Activated T-cell treated with anti-CD3 and anti-CD28 coated beads for 24 hours (primary cell): Measurements from ENCODE around the gene TRPM3.

Source experiments
- DNase-seq: peaks from one replicate; pipeline ENCODE4 v3.0.0-alpha.2; 2020; ENCODE audit warnings: low read depth

The TRPM3 gene

DNA sequence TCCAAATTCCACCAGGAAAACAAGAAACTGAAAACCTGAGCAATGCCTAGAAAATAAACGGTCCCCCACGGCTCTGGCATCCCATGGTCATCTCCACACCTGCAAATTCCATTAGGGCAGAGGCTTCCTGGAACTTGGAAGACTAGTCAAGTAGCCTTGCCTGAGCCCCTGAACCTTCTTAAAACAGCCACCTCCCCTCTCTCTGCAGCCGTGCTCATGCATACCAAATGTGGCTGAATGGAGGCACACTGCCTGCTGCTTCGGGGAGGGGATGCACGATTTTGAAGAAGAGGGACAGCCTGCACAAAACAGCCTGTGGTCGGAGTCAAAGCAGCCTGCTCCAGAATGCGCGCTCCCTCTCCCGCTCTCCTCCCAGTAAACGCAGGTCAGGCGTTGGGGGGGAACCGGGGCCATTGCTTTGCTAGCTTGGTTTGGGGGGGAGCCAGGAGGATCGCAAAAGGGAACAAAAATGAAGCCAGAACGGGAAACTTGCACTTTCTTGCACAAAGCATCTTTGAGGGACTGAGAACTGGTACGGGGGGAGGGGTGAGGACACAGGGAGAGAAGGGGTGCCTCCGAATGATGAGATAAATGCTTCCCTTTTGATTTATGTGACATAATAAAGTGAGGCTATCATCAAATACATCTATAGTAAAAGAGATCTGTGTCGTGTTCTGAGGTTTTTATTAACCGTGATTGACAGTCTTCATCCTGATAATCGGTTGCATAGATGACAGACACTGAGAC lies at the start of gene TRPM3:
TRPM3 (minus strand) TSS at position 347 of the 747 bp plus-strand sequence; CDS start at position 80, 267 bp downstream.
- no peak for DNase-seq

DNA sequence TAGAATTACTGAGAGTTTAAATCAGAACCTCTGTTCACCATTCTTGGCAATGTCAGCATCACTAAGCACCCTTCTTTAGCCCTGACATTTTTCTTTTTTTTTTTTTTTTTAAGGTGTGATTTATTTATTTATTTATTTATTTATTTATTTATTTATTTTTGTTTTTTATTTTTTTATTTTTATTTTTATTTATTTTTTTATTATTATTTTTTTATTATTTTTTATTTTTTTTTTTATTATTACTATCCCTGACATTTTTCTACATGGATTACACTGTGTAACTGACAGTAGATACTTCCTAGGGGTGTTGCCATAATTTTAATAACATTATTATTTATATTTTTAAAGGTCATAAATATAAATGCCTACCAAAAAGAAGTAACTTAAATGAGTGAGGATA lies 47.0 kb upstream of the TRPM3 start:
- no peak for DNase-seq

GRCh38 chr9:71162126-71162525 lies 40.7 kb upstream of the TRPM3 start:
- no peak for DNase-seq

GRCh38 chr9:71157731-71158130 lies 36.3 kb upstream of the TRPM3 start:
- no peak for DNase-seq

- DNase-seq: no peak
Observed at GRCh38 chr9:71147368-71147767, 25.9 kb upstream of the TRPM3 start.

- DNase-seq: no peak
Observed at GRCh38 chr9:71146511-71146910, 25.1 kb upstream of the TRPM3 start.

DNA sequence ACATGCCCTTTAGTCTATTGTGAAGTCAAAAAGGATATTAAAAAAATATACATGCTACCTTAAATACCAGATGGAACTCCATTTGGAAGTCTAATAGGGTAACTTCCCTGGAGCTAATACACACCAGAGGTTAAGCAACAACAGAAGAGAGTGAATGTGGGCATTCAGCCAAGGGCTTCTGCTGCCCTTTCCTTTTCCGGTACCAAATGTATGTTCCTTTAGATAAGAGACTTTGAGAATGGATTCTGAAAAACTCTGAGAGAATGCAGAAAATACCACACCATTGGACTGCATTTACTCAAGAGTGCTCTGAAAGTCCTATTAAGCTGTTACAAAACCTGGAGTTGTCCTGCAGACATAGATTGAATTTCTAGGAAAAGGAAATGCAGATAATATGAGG lies 23.8 kb upstream of the TRPM3 start:
- DNase-seq: no peak

GRCh38 chr9:71144495-71144894 lies 23.1 kb upstream of the TRPM3 start:
- no peak for DNase-seq

GRCh38 chr9:71136696-71137095 lies 15.3 kb upstream of the TRPM3 start:
- no peak for DNase-seq

GRCh38 chr9:71131145-71131544 lies 9.7 kb upstream of the TRPM3 start:
- DNase-seq: no peak

DNA sequence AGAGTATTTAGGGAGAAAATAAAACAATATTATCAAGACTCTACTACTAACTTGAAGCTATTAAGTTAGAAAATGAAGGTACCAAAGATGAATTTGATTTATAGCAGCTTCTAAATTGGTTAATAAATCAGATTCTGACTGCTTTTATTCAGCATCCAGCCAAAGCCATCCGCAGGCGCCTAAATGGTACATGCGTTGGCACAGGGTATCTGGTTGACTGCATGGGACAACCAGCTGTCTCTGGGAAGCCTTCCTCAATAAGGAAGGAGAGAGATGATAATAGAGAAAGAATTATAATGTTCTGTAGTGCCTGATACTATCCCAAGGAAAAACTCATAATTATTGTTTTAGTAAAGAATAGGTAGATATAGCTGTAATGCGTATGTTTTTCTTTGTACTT lies 9.1 kb upstream of the TRPM3 start:
- DNase-seq: no peak

- DNase-seq: no peak
Observed at GRCh38 chr9:71128796-71129195, 7.4 kb upstream of the TRPM3 start.

DNA sequence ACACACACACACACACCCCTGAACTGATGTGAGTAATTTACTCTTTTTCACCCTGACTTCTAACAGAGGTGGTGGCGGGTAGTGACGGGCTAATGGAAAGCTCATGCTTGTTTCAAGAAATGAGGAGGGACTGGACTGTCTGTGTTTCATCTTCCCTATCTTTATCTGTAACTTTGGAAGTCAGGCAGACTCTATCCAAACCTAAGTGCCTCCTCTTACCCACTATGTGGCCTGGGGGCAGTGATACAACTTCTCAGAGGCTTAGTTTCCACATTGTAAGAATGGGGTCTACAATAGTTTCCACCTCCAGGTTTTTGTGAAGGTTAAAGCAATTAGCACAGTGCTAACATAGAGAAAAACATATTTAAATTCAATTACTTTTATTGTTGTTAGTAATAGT lies 5.9 kb upstream of the TRPM3 start:
- DNase-seq: no peak

DNA sequence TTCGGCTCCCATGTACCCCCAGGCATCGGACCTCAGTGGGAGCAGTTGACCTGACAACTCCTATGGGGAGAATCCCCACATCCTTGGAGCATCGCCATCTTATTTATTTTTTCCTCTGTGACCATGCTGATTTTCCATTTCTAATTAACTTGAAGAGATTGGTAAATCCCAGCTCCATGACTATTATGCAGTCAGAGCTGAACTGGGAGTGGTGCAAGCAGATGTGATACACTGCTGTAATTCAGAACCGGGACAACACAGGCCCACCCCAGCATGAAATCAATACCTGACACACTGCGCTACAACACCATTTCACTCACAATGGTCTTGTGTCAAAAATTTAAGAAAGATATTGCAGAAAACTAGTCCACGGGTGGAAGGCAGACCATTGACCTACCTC lies 1.0 kb upstream of the TRPM3 start:
- no peak for DNase-seq

DNA sequence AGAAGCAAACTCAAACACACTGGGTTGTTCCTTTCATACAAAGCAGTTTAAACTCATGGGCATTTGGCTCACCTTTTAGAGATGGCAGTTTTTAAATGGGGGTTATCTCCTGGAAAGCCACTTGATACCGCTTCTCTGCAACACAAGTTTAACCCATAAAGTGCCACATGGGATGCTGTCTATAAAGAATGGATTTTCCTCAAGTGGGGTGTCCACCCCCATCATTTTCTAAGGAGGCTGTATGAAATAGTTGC lies 528 bp upstream of the TRPM3 start:
- no peak for DNase-seq

DNA sequence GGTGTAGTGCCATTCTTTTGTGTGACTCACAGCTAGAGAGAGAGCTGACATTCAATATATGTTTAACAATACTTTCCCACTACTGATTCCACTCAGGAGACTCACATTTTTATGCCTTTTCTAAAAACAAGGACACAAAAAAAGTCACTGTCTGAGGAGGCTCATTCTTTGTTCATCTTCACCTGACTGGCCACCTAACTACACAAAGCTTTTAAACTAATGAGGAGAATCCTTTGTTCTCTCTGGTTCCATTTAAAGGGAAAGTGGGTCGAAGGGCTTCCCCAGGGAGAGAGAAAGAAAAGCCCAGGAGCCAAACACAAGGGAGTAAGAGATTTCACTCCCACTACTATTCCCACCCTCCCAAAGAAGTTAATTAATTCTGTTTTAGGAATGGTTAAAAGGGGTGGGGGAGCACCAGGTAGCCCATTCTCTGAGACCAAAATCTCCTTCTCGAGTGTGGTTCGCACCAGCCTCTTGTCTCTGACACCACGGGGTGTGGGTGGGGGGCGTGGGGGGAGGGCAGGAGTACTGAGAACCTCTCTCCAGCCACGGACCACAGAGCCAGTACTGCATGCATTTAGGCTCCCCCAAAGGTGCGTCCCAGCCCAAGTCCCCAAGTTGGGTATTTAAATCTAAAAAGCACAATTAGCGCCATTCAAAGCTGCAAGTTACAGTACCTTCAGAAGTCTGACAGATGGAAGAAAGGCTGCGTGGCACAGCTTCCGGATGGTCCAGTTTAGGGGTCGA lies 747 bp downstream of the TRPM3 start:
- no peak for DNase-seq

DNA sequence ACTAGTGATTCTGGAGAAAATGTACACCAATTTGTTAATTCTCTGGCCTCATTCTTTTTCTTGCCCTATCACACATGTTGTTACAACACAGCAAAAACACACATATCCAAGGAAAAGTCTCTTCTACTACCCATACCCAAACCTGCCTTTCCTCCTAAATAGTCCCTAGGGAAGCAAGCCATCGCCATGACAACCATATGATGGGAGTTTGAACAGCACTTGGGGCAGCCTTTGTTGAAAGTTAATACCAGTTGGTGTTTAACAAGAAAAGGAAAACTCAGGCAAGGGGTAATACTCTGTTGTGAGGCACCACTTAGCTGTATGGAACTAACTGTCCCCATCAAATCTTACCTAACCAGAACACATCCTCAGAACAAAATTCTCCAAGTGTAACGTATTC lies 1.7 kb downstream of the TRPM3 start:
- DNase-seq: no peak

DNA sequence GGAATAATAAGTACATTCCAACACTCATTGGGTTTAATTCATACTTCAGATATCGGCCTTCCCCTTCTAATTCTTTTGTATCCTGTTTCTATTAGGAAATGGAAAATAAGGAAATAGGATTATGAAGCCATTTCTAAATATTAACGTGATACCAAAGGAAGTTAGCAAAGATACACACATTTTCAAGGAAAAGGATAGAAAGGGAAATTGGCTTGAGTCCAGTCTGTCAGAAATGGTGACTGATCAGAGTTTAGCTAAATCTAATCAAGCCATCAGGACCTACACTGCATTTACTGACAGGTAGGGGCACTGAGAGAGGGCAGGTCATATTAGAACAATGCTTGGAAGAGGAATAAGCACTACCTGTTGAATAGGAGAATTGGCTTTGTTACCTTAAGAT lies 3.1 kb downstream of the TRPM3 start:
- no peak for DNase-seq

DNA sequence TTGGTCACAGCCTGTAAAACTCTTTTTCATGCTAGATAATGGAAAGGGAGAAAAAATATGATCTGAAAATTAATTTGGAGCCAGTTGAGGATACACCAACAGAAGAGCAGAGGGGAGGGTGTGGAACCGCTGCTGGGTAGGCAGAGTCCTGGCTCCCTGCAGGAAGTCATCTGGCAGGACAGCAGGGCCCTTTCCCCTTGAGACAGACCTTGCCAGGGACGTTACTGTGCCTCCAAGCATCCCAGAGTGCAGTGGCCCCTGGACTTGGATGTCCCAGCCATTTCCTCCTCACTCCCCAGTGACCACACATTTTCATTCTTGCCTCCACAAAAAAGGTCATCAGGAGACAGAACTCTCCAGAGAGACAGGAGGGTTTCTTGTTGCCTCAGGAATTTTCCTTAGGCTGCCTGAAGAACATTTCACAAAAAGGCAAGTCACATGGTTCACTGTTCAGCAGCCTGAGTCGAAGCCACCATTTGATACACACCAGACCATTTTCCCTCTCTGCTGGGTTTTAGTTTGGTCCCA lies 5.9 kb downstream of the TRPM3 start:
- DNase-seq: no peak

DNA sequence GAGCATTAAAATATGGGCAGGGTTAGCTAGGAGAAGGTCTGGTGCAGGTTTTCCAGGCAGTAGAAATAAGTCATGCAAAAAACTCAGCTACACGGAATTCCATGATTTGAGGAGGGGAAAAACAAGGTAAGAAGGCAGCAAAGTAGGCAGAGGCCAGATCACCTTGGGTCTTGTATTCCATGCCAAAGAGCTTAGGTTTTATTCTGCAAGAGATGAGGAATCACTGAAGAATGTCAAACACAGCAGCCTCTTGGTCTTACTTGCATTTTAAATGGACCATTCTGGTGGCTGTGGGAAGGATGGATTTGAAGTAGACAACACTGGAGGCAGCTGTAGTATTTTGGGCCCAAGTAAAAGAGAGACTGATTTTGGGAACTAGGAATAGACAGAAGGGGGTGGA lies 8.6 kb downstream of the TRPM3 start:
- DNase-seq: no peak

GRCh38 chr9:71108937-71109336 lies 12.5 kb downstream of the TRPM3 start:
- DNase-seq: no peak

GRCh38 chr9:71106992-71107391 lies 14.4 kb downstream of the TRPM3 start:
- DNase-seq: no peak

DNA sequence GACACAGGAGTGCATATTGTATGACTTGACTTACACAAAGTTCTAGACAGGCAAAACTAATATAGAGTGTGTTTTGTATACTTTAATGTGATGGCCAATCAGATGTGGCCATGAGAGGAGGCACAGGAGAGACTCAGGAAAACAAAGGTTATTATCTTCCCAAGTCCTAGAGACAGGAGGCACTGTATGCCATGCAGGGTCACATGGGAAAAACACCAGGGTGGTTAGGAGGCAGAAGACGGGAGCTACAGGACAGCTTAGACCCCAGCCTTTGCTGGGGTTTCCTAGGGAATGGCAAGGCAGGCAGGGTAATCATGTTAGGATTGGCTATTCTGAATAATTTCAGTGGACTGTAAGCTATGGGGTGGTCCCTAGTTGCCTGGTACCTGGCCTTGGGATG lies 16.2 kb downstream of the TRPM3 start:
- no peak for DNase-seq

GRCh38 chr9:71098801-71099200 lies 22.6 kb downstream of the TRPM3 start:
- no peak for DNase-seq
